DMS79 treated with DMSO at 0.1 percent for 48 hours (cell line): ENCODE measurements around the gene H6PD.

Source experiments
- DNase-seq: peaks from one replicate; lab custom pipeline; 2025; lab: John Stamatoyannopoulos, UW

The H6PD gene

DNA sequence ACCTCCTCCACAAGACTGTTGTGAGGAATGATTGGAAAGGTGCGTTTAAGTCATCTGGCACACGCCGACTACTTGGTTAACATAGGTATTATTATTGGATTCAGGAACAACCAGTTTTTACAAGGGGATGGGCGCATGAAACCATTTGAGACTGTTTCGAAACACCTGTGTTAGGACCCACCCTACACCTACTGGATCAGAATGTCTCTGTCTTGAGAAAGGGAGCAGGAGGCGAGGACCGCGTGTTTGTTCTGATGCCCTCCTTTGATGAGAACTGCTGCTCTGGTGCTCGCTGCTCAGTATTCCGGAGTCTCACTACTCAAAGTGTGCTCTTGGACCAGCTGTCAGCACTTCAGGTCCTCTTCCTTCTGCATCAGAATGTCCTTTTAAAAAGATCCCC, 7.3 kb downstream of the H6PD start:
- DNase-seq, result no peak

DNA sequence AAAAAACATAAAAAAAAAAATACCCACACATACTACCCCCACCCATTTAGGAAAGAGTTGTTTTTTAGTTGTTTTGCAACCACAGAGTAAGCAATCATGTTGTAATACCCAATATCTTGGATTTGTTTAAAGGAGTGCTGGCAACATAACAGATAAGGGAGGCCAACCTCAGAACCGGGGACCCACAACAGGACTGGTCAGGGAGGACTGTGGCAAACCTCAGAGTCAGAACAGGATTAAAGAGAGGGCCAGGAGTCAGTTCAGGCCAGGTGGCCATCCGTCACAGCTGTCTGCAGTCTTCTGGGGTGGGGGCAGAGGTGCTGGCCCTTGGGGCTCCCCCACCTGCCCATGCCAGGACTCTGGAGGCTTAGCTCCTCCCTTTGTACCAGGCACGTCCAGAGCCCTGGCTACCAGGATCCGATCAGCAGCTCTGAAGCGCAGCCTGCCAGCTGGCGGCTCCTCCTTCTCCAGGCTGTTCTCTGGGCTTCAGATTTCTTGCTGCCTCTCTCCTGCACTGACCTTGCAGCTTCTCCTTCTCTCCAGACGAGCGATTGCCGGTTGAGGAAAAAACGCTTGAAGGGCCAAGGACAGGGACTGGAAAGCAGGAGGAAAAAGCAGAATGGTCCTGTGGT, 7.9 kb downstream of the H6PD start:
- no peak for DNase-seq

DNA sequence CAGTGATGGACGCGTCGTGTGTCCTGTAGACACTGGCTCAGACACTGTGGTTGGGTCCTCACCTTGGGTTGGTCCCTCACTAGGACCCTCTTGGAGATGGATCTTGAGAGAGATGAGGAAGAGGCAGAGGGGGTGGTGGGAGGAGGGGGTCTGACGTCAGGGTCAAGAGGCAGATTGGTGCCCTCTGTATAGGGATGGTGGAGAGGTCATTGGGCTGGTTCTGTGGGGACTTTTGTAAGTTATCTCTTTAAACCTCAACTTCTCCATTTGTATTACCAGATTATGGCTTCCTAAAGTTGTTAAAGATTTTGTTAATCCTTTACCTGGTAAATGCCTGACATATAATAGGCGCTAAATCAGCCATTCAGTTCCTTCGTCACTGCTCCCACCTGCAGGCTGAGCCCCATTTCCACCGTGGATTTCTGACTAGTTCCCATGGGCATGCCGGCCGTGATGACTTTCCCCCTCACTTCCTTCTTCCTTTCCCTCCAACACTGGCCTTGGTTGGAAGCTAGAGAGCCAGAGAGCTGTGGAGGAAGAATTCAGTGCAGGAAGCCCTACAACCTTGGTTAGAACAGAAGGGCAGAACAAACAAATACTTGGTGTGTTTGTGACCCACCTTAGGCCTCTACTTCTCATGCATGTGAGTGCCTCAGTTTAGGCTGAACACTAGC, 8.6 kb downstream of the H6PD start:
- DNase-seq, result no peak

DNA sequence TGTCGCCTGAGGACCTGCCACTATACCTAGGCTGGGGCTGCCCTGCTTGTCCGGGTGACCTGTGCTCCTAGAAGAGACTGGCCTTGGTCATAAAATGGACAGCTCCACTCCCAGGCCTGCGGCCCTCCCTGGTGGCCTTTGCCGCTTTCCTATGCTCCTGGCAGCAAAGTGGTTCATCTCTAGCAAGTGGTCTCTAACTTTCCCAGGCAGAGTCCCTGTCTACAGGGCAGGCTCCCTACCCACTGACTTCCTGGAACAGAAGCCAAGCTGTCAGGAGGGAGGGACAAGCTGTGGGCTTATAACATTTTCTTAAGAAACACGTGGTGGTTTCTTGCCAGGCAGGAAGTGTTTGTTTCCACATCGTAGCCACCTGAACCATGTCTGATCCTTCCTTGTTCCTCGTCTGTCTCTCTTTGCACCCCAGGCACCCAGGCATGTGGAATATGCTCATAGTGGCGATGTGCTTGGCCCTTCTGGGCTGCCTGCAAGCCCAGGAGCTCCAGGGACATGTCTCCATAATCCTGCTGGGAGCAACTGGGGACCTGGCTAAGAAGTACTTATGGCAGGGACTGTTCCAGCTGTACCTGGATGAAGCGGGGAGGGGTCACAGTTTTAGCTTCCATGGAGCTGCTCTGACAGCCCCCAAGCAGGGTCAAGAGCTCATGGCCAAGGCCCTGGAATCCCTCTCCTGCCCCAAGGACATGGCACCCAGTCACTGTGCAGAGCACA, 10.1 kb downstream of the H6PD start:
- no peak for DNase-seq

GRCh38 chr1:9245230-9245619, 10.7 kb downstream of the H6PD start:
- no peak for DNase-seq

DNA sequence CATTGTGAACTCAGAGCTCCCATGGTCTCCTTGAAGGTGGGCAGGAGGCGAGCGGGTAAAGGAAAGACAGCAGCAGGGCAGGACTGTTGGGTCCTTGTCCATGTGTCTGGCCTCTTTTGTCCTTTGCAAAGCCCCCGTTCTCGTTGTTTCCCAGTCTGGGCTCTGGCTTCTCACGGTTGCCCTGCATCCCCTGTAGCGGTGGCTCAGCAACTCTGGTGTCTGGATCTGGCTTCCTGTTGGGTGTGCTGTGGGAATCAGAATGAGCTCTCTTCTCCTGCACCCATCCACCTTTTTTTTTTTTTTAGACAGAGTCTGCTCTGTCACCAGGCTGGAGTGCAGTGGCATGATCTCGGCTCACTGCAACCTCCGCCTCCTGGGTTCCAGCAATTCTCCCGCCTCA, 11.1 kb downstream of the H6PD start:
- DNase-seq, result no peak

GRCh38 chr1:9246215-9246614, 11.6 kb downstream of the H6PD start:
- DNase-seq, result no peak

- no peak for DNase-seq
Observed at GRCh38 chr1:9246841-9247785, 12.5 kb downstream of the H6PD start.

GRCh38 chr1:9247894-9248293, 13.3 kb downstream of the H6PD start:
- DNase-seq, result no peak

- DNase-seq, result no peak
Observed at GRCh38 chr1:9248341-9249262, 14.0 kb downstream of the H6PD start.

- DNase-seq, result no peak
Observed at GRCh38 chr1:9249263-9249533, 14.6 kb downstream of the H6PD start.

- DNase-seq, result no peak
Observed at GRCh38 chr1:9249534-9250410, 15.2 kb downstream of the H6PD start.

GRCh38 chr1:9250411-9251381, 16.1 kb downstream of the H6PD start:
- DNase-seq, result no peak

DNA sequence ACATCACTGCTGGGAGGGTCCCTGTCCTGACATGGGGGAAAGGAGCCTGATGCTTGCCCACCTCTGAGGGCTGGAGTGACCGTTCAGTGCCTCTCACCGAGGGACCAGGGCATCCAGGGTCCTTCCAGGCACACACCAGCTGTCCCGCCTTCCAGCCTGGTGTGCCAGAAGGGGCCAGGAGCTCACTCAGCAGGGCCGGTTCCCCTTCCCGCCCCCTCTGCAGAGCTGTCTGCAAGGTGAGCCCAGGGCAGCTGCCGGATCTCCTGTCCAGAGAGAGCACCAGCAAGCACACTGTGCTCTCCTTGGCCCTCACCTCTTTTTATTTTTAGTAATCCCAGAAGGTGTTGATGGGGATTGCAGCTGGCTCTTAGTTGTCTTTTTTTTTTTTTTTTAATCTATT, 16.9 kb downstream of the H6PD start:
- DNase-seq, result no peak

GRCh38 chr1:9253004-9253403, 18.4 kb downstream of the H6PD start:
- DNase-seq, result no peak

- no peak for DNase-seq
Observed at GRCh38 chr1:9253453-9254105, 19.0 kb downstream of the H6PD start.

- DNase-seq, result no peak
Observed at GRCh38 chr1:9256332-9256731, 21.8 kb downstream of the H6PD start.

- DNase-seq, result no peak
Observed at GRCh38 chr1:9257851-9258250, 23.3 kb downstream of the H6PD start.

DNA sequence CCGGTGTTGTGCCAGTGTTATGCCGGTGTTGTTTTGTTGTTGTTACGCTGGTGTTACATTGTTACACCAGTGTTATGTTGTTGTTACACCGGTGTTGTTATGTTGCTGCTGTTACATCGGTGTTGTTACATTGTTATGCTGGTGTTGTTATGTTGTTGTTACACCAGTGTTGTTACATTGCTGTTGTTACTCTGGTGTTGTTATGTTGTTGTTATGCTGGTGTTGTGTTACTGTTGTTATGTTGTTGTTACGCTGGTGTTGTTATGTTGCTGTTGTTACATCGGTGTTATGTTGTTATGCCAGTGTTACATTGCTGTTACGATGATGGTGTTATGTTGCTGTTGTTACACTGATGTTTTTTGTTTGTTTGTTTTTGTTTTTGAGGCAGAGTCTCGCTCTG, 24.1 kb downstream of the H6PD start:
- DNase-seq, result no peak
